H9 (cell line): ENCODE measurements around the gene BICDL1. TPM values are rescaled to one million over a fixed set of nuclear protein-coding genes. Genes with fewer than 3 reads are reported as not detected.
A peak's percentile ranks its signal among the peaks of the same experiment; 100 is the strongest.

Experiments used
- DNase-seq: peaks from one replicate; pipeline ENCODE4 v3.0.0-alpha.2; 2017
- H2AFZ ChIP-seq: one replicate; pipeline ENCODE4 v1.6.1; 2013; ENCODE audit warnings: mild to moderate bottlenecking, low read length, control low read depth, moderate library complexity
- H2AK5ac ChIP-seq: 2 replicates; pipeline ENCODE4 v1.6.1; 2013; ENCODE audit warnings: low read length, control low read depth, mixed read lengths; ENCODE audit not compliant: insufficient read length
- H2BK120ac ChIP-seq: one replicate; pipeline ENCODE4 v1.6.1; 2013; ENCODE audit warnings: low read depth, mild to moderate bottlenecking, low read length, control low read depth, inconsistent platforms; ENCODE audit not compliant: poor library complexity, severe bottlenecking
- H2BK12ac ChIP-seq: 2 replicates; pipeline ENCODE4 v1.6.1; 2013; ENCODE audit warnings: low read length, control low read depth, mixed read lengths, low read depth; ENCODE audit not compliant: insufficient read length
- H2BK15ac ChIP-seq: 2 replicates; pipeline ENCODE4 v1.6.1; 2013; ENCODE audit warnings: low read depth, low read length, control low read depth
- H2BK20ac ChIP-seq: one replicate; pipeline ENCODE4 v1.6.1; 2013; ENCODE audit warnings: low read depth, mild to moderate bottlenecking, low read length, control low read depth, inconsistent platforms; ENCODE audit not compliant: poor library complexity, severe bottlenecking
- H2BK5ac ChIP-seq: 2 replicates; pipeline ENCODE4 v1.6.1; 2013; ENCODE audit warnings: low read length, control low read depth, mixed read lengths; ENCODE audit not compliant: insufficient read length
- H3K14ac ChIP-seq: 2 replicates; pipeline ENCODE4 v1.6.1; 2013; ENCODE audit warnings: low read length, control low read depth; ENCODE audit not compliant: insufficient read depth
- H3K18ac ChIP-seq: 2 replicates; pipeline ENCODE4 v1.6.1; 2013; ENCODE audit warnings: low read depth, mild to moderate bottlenecking, mixed read lengths, low read length, control low read depth; ENCODE audit not compliant: insufficient read length
- H3K23ac ChIP-seq: 2 replicates; pipeline ENCODE4 v1.6.1; 2013; ENCODE audit warnings: low read length, control low read depth, mixed read lengths, low read depth; ENCODE audit not compliant: insufficient read length
- H3K23me2 ChIP-seq: 2 replicates; pipeline ENCODE4 v1.6.1; 2013; ENCODE audit warnings: low read depth, mild to moderate bottlenecking, mixed read lengths, low read length, control low read depth; ENCODE audit not compliant: insufficient read length, poor library complexity, severe bottlenecking
- H3K27ac ChIP-seq: 2 replicates; pipeline ENCODE4 v1.5.1; 2013; ENCODE audit warnings: low read length, control low read depth, mixed read lengths, low read depth; ENCODE audit not compliant: insufficient read length
- H3K27me3 ChIP-seq: 2 replicates; pipeline ENCODE4 v1.6.1; 2013; ENCODE audit warnings: low read length, control low read depth, inconsistent platforms; ENCODE audit not compliant: insufficient read depth
- H3K4ac ChIP-seq: 2 replicates; pipeline ENCODE4 v1.6.1; 2013; ENCODE audit warnings: low read depth, mild to moderate bottlenecking, control low read depth, inconsistent platforms, low read length, moderate library complexity
- H3K4me1 ChIP-seq: 2 replicates; pipeline ENCODE4 v1.6.1; 2013; ENCODE audit warnings: low read length, control low read depth, inconsistent platforms; ENCODE audit not compliant: insufficient read depth
- H3K4me2 ChIP-seq: 2 replicates; pipeline ENCODE4 v1.6.1; 2013; ENCODE audit warnings: low read length, control low read depth, mixed read lengths; ENCODE audit not compliant: insufficient read length, insufficient read depth
- H3K56ac ChIP-seq: 2 replicates; pipeline ENCODE4 v1.6.1; 2013; ENCODE audit warnings: low read depth, mild to moderate bottlenecking, mixed read lengths, low read length, control low read depth; ENCODE audit not compliant: insufficient read length
- H3K79me1 ChIP-seq: 2 replicates; pipeline ENCODE4 v1.6.1; 2013; ENCODE audit warnings: low read depth, mild to moderate bottlenecking, moderate library complexity, low read length, control low read depth, inconsistent platforms; ENCODE audit not compliant: insufficient read depth, poor library complexity, severe bottlenecking
- H3K79me2 ChIP-seq: 2 replicates; pipeline ENCODE4 v1.6.1; 2013; ENCODE audit warnings: low read length, control low read depth, inconsistent platforms; ENCODE audit not compliant: insufficient read depth
- H3K9ac ChIP-seq: 2 replicates; pipeline ENCODE4 v1.6.1; 2013; ENCODE audit warnings: low read length, control low read depth, mixed read lengths; ENCODE audit not compliant: insufficient read length; ENCODE audit errors: extremely low read depth
- H3K9me3 ChIP-seq: one replicate; pipeline ENCODE4 v1.6.1; 2013; ENCODE audit warnings: low read depth, low read length, inconsistent platforms; ENCODE audit not compliant: control insufficient read depth
- H3T11ph ChIP-seq: one replicate; pipeline ENCODE4 v1.6.1; 2013; ENCODE audit warnings: mild to moderate bottlenecking, low read length, control low read depth, inconsistent platforms
- H4K20me1 ChIP-seq: one replicate; pipeline ENCODE4 v1.6.1; 2013; ENCODE audit not compliant: control insufficient read depth, insufficient read length, insufficient read depth
- H4K5ac ChIP-seq: 2 replicates; pipeline ENCODE4 v1.6.1; 2013; ENCODE audit warnings: low read depth, mild to moderate bottlenecking, mixed read lengths, low read length, control low read depth; ENCODE audit not compliant: insufficient read length
- H4K8ac ChIP-seq: replicated peaks from 2 replicates; pipeline ENCODE4 v1.6.1; 2013; ENCODE audit warnings: low read length, control low read depth, mixed read lengths, low read depth; ENCODE audit not compliant: insufficient read length
- H4K91ac ChIP-seq: 2 replicates; pipeline ENCODE4 v1.6.1; 2013; ENCODE audit warnings: low read depth, mild to moderate bottlenecking, moderate library complexity, mixed read lengths, low read length, control low read depth; ENCODE audit not compliant: insufficient read length
- H3K27ac Mint-ChIP-seq, 3 experiments: 2 replicates in 2 of 3; 3 replicates in 1 of 3; pipeline ENCODE4 v1.8.0; 2020 to 2021; ENCODE audit warnings: mixed read lengths in 3 of 3, mild to moderate bottlenecking in 1 of 3, moderate library complexity in 1 of 3
- H3K27me3 Mint-ChIP-seq: 2 replicates; pipeline ENCODE4 v1.8.0; 2021; ENCODE audit warnings: low read depth, mild to moderate bottlenecking, moderate library complexity, mixed read lengths
- H3K36me3 Mint-ChIP-seq, 3 experiments: 2 replicates in 2 of 3; 3 replicates in 1 of 3; pipeline ENCODE4 v1.8.0; 2020 to 2021; ENCODE audit warnings: low read depth in 3 of 3, mixed read lengths in 3 of 3; ENCODE audit not compliant: insufficient read depth in 1 of 3
- H3K4me1 Mint-ChIP-seq, 2 experiments: 2 replicates each; pipeline ENCODE4 v1.8.0; 2020; ENCODE audit warnings: mixed read lengths in 2 of 2
- H3K4me3 Mint-ChIP-seq, 2 experiments: 2 replicates in 1 of 2; 3 replicates in 1 of 2; pipeline ENCODE4 v1.8.0; 2020 to 2021; ENCODE audit warnings: mild to moderate bottlenecking in 2 of 2, mixed read lengths in 2 of 2, moderate library complexity in 1 of 2
- H3K9me3 Mint-ChIP-seq, 2 experiments: 2 replicates in 1 of 2; 3 replicates in 1 of 2; pipeline ENCODE4 v1.8.0; 2020; ENCODE audit warnings: mild to moderate bottlenecking in 2 of 2, mixed read lengths in 2 of 2, moderate library complexity in 1 of 2
- CTCF ChIP-seq: fragments of 200-600 bp; sonication (generic); conservative IDR thresholded peaks from 3 replicates; pipeline ENCODE4 v1.8.0; 2021; ENCODE audit warnings: antibody characterized with exemption, mild to moderate bottlenecking
- WGBS: extraction: QIAGEN DNeasy Blood & Tissue Kit; methylation state at CpG from one replicate; pipeline ENCODE4 v1.1.7; 2013; ENCODE audit warnings: missing lambda C conversion rate, low lambda C conversion rate, mixed read lengths; ENCODE audit not compliant: insufficient read length; ENCODE audit errors: extremely low coverage; 5-methylcytosine and 5-hydroxymethylcytosine counted together
- total RNA-seq: library from RNA; stranded (reverse); gene quantifications from 2 replicates; pipeline ENCODE4 v1.2.1, GENCODE V29; 2021

Gene BICDL1
- total RNA-seq, 1 experiment from 2014 or later: 13.8 TPM

DNA sequence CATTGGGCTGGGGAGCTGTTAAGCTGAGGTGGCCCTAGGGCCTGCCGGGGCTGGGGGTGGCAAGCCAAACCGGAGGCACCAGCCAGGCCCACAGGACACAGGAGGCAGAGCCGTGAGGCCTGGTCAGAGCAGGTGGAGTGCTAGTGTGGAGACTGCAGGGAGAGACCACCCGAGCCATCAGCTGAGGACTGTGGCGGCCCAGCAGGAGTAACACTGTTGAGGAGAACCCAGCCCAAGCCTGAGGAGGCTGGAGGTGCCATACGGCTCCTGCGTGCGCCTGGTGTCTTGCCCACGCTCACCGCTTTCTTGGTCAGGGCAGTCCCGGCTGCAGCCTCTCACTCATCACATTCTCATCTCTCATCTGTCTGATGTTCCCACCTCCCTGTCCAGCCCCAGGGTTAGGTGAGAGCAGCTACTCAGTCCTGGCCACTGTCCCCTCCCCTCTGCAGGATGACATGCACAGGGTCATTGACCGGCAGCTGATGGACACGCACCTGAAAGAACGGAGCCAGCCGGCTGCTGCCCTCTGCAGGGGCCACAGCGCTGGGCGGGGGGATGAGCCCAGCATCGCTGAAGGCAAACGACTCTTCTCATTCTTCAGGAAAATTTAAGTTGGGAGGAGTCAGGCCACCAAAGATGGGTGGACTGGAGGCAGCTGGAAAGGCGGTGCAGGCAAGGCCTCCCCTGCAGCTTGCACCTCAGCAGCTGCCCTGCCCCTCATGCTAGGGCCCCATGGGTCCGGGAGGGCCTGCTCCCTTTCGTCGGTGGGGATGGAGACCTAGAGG is 103.7 kb downstream of the BICDL1 start:
- Histone ChIP-seq H3K27ac (no peak overlapping the region), H4K8ac (no peak overlapping the region), H3K23me2 (no peaks in the 10 kb centered on the region), H4K91ac (no peak overlapping the region), H2AK5ac (no peak overlapping the region), H3K4ac (no peak overlapping the region), H3K56ac (no peak overlapping the region), H3K4me1 (peaks cover 5% of the 10 kb centered on the region; the same call in 1 of the 2 replicates), H4K20me1 (no peaks in the 10 kb centered on the region), H3K23ac (no peak overlapping the region), H4K5ac (no peak overlapping the region), H2BK5ac (no peak overlapping the region), H3K9me3 (no peaks in the 10 kb centered on the region), H2BK12ac (no peak overlapping the region), H3K9ac (no peak overlapping the region), H2BK15ac (no peak overlapping the region), H3K14ac (peak overlapping the region; percentile 44; the same call in 1 of the 2 replicates), H3K18ac (peak overlapping the region; percentile 46), H2BK120ac (no peak overlapping the region), H3K27me3 (no peaks in the 10 kb centered on the region), H3K4me2 (no peak overlapping the region), H3T11ph (no peak overlapping the region), H3K79me2 (no peaks in the 10 kb centered on the region), H2BK20ac (no peak overlapping the region), H2AFZ (no peak overlapping the region), H3K79me1 (no peaks in the 10 kb centered on the region)
- no peak for TF ChIP-seq CTCF
- H3K4me3 Mint-ChIP-seq: no peak overlapping the region
- peaks cover 12 to 30% (median 30%) of the 10 kb centered on the region in 3 experiments; a peak in 6 of 7 replicates for H3K36me3 Mint-ChIP-seq
- peak overlapping the region; percentile 66 to 97 (median 93); a peak in 6 of 7 replicates for H3K27ac Mint-ChIP-seq
- H3K4me1 Mint-ChIP-seq: peaks cover 39 to 59% of the 10 kb centered on the region in 2 experiments
- WGBS: no CpG with 5 or more reads among the region's 23 CpGs
- H3K27me3 Mint-ChIP-seq: no peaks in the 10 kb centered on the region; the same call in 1 of the 2 replicates
- H3K9me3 Mint-ChIP-seq: no peaks in the 10 kb centered on the region
- DNase-seq: peak; percentile 60
